GM12872 (cell line): ENCODE results near the gene NFIB.

Source experiments
- CTCF ChIP-seq: IDR thresholded peaks from 3 replicates; pipeline ENCODE4 v1.5.1; 2011; ENCODE audit warnings: low read depth, mild to moderate bottlenecking, low read length, moderate library complexity; ENCODE audit not compliant: insufficient read depth

Gene NFIB

GRCh38 chr9:14164908-14165307, 149.0 kb downstream of the NFIB start:
- no peak for TF ChIP-seq CTCF

DNA sequence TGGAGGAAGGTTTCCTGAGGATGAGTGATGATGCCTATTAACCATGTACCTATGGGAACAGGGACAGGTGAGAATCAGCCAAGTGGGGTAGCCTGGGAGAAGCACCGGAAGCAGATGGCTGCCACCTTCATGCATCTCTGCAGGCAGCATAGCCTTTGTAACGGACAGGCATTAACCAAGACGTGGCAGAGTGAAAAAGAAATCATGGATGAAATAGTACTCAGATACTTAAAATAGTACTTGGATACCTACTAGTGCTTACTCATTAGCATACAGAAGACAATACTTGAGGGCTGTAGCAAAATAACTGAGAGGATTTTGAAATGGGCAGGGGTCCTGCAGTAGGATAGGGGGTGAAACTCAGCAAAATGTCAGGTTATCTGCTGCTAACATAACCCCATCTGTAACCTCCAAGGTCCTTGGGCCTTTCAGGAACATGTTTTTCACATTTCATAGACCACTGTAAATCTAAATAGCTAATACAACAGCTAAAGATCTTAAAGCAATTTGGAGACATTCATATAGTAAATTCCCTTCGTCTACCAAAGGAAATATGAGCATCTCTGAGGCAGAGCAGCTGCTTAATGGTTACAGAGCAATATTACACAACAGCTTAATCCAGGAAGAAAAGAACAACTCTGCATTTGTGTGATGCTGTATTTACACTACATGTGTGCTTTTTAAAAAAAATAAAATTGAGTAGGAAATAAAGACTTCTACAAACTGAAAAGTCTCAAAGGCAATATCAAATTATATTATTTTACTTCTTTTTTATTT, 154.3 kb downstream of the NFIB start:
- TF ChIP-seq CTCF = no peak

DNA sequence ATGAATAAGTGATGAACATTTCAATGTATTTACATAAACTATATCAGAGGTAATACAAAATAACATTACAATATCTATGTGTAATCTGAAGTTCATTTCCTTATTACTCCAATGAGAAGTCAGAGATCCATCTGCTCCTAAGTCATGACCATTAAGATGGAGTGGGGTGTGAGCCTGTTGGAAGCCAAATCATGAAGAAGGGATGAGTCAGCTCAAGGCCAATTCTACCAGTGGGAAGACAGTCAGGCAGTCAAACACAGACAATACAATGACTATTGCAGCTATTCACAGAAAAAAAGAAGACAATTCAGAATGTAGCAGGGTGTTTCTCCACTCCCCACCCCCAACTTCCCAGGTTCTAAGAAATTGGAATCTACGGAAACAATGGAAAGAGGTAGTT, 155.0 kb downstream of the NFIB start:
- no peak for TF ChIP-seq CTCF

- TF ChIP-seq CTCF = no peak
Observed at GRCh38 chr9:14158136-14158813, 155.7 kb downstream of the NFIB start.

DNA sequence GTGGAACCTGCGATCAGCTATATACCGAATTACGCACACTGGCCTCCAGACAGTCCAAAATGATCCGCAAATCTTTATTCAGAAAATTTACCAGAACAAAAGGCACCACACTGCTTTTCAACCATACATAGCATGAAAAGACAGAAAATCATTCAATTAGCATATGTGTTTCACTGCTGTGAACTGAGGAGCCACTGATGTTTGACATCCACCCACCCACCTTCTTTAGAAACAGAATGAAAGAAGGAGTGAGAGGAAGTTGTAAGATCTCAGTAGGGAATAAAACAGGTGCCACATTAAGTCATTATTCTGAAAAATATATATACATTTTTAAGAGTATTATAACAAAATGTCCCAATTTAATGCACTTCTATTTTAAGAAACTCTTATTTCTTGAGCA, 156.8 kb downstream of the NFIB start:
- no peak for TF ChIP-seq CTCF

DNA sequence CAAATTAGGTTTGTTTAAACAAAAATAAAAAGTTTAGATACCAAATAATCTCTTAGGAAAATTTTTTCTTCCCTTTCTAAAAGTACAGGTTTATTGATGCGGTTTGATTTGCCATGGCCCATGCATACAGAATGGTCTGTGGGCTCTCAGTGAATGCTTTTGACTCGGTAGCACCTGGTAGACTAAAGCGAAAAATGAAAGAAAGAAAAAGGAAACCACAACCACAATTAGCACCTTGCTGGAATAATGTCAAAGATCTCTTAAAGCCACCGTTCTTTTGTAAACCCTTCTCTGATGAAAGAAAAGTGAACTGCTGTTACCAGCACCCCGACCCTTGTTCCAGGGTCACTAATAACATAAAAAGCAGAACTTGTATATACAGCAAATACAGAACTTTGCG, 157.9 kb downstream of the NFIB start:
- TF ChIP-seq CTCF = no peak

GRCh38 chr9:14155237-14155636, 158.7 kb downstream of the NFIB start:
- no peak for TF ChIP-seq CTCF
